ENCODE data around the gene KIAA0753. TPM values are rescaled to one million over a fixed set of nuclear protein-coding genes. Genes with fewer than 3 reads are reported as not detected.

The KIAA0753 gene
- total and polyA plus RNA-seq, 2 of the 4 experiments (the other 2 are of a cell fraction) = 10.2 to 17.6 TPM

GRCh38 chr17:6589266-6589946, 51.1 kb downstream of the KIAA0753 start:
- H3K4me3 ChIP-seq (ENCODE audit: insufficient read depth, low read depth, low read length) = no peak overlapping the region
- H4K91ac ChIP-seq (ENCODE audit: insufficient read depth, low read depth, low read length) = peak overlapping the region; percentile 73
- ChIA-PET POLR2A (ENCODE audit: unreplicated experiment) (no interaction called here), CTCF (no interaction called here)
- no peak overlapping the region for H3K56ac ChIP-seq (ENCODE audit: extremely low read depth, insufficient read depth, low read length)
- no peak overlapping the region; the same call in 1 of the 2 replicates for H3K4me2 ChIP-seq (ENCODE audit: low read depth, low read length)
- H4K5ac ChIP-seq (ENCODE audit: low read depth, low read length) = peak overlapping the region; percentile 40; the same call in 1 of the 2 replicates
- in situ Hi-C loops (cut with MboI; ENCODE audit: low sequenced_read_pairs) = no loop called here
- intact Hi-C loops (cut with micrococcal nuclease) = no loop called here
- peak overlapping the region; percentile 70 for H3K4ac ChIP-seq (ENCODE audit: low read depth, low read length)
- DNase-seq = peak; percentile 58
- peak overlapping the region; percentile 47; the same call in 1 of the 2 replicates for H2BK120ac ChIP-seq (ENCODE audit: low read depth, low read length)
- H2BK5ac ChIP-seq (ENCODE audit: low read depth, low read length, poor library complexity, severe bottlenecking) = peak overlapping the region; percentile 86
- 0 out of 2 replicates have a peak overlapping the region, but pooled peaks have one; percentile 40 for H3K14ac ChIP-seq (replicated peaks; ENCODE audit: low read depth, low read length)
- peak overlapping the region; percentile 30 for H2AK9ac ChIP-seq (replicated peaks; ENCODE audit: low read depth, low read length, poor library complexity)
- peaks cover 36% of the 10 kb centered on the region for H3K36me3 ChIP-seq (ENCODE audit: control insufficient read depth, insufficient read depth, low read length)
- H2BK15ac ChIP-seq (ENCODE audit: low read depth, low read length) = no peak overlapping the region; the same call in 2 of the 3 replicates
- H3K27ac ChIP-seq (ENCODE audit: insufficient read depth, low read length) = peak overlapping the region; percentile 49; the same call in 1 of the 2 replicates
- H3K9me1 ChIP-seq (ENCODE audit: insufficient read depth, low read length) = peaks cover 6% of the 10 kb centered on the region
- no peaks in the 10 kb centered on the region for H3K27me3 ChIP-seq (ENCODE audit: control insufficient read depth, insufficient read depth, low read length)
- peak overlapping the region in 1 of 2 experiments; percentile 82; a peak in 3 of 4 replicates for H4K8ac ChIP-seq (ENCODE audit: low read depth in 2 of 2, low read length in 2 of 2)
- peak overlapping the region; percentile 93; the same call in 1 of the 2 replicates for H3K18ac ChIP-seq (ENCODE audit: low read depth, low read length)
- no peak overlapping the region; the same call in 1 of the 2 replicates for H3K9ac ChIP-seq (ENCODE audit: low read depth, low read length)
- dilution Hi-C loops (cut with HindIII; ENCODE audit: low sequenced_read_pairs, unreplicated experiment) = no loop called here
- H3K9me3 ChIP-seq (ENCODE audit: control insufficient read depth, insufficient read depth, low read length) = peaks cover 3% of the 10 kb centered on the region
- no TSS peak for BruUV-seq (replicated peaks)
- peak; percentile 35 for ATAC-seq (ENCODE audit: low read depth)
- peak overlapping the region; percentile 58 for H2BK20ac ChIP-seq (ENCODE audit: low read depth, low read length)
- peaks cover 4% of the 10 kb centered on the region; the same call in 1 of the 2 replicates for H4K20me1 ChIP-seq (ENCODE audit: insufficient read depth, low read length)
- WGBS, 2 experiments (ENCODE audit: extremely low coverage in 2 of 2, insufficient read length in 1 of 2) = 74% methylated on average over 8 of the region's 15 CpGs; no CpG with 5 or more reads in 1 of the 2 experiments
- H3K23ac ChIP-seq (ENCODE audit: low read depth, low read length) = no peak overlapping the region
- H3K4me1 ChIP-seq (ENCODE audit: control insufficient read depth, insufficient read depth, low read length) = peaks cover 6% of the 10 kb centered on the region
- H2AK5ac ChIP-seq (ENCODE audit: low read depth, low read length) = peak overlapping the region; percentile 78
- peaks cover 12 to 14% of the 10 kb centered on the region in 2 experiments for H3K79me1 ChIP-seq (ENCODE audit: low read depth in 1 of 2, low read length in 2 of 2)
- H2AFZ ChIP-seq (replicated peaks; ENCODE audit: low read length, poor library complexity) = no peak overlapping the region
- peak; percentile 56 for TF ChIP-seq CEBPB (IDR thresholded peaks at IDR 0.05; ENCODE audit: low read depth, low read length)
- no peak for TF ChIP-seq POLR2A (IDR thresholded peaks at IDR 0.05; ENCODE audit: low read depth, low read length)
